ENCODE data around the gene PIGN.

PIGN gene

DNA sequence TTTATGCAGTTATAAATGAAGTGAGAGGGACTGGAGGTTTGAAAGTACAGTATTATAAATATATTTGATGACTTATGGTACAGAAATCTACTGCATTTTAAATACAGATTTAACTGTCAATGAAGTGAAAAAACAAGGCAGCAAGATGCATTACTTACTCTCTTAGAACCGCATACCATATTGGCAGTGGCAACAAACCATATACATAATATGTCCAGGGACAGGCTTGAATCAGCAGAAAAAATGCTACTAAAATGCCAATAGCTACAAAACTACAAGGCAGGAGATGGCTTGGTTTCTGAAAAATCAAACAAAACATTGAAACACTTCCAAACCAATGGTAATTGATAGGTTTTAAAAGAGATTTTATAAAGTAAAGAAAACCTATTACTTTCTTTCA lies 77.2 kb downstream of the PIGN start:
- no peak for DNase-seq (ENCODE audit: low read depth)

DNA sequence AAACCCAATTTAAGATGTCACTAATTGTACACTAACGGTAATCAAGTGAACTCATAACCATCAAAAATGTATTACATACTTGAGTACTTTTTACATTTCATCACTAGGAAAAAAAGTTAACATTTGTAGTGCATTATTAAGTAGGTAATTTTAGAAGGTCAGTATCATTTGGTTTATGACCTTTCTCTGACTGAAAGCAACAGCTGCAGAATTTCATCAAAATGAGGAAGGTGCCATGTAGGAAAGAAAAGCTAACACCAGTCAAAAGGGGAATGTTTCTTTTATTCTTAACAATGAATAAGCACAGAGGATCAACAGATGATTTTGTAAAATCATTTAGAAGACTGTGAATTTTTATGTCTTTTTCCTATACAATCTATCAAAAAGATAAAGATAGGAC lies 79.0 kb downstream of the PIGN start:
- DNase-seq (ENCODE audit: low read depth), result no peak

DNA sequence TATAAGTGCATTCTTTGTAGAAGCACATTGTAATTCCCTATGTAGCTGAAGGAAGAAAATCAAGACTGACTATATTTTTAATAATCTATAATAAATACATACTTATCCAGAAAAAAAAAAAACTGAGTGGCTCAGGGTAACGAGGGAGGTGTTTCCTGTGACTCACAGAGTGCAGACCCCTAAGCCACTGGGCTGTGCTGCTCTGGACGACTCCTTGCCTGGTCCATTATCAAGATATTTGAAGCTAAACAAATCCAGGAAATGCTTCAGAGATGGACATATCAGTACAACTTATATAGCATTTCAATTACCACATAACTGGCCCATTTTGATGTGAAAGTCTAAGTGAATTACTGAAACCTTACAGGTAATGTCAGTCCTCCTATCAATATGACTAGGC lies 80.6 kb downstream of the PIGN start:
- DNase-seq (ENCODE audit: low read depth), result no peak

DNA sequence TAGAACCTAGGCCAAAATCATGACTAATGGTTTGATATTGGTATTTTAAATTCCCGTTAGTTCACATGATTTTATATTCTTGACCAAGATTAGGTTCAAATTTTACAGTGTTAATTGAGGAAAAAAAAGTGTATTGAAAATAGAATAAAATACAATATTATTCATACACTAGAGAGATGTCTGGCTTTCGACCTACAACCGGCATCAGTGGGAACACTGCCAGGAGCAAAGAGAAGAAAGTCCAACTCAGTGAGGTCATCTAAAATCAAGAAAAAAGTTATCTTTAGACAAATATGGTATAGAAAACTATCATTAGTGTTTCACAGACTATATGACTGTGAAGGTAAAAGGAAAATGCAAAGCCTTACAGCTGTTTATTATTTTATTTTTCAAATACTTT lies 81.5 kb downstream of the PIGN start:
- DNase-seq (ENCODE audit: low read depth), result no peak

DNA sequence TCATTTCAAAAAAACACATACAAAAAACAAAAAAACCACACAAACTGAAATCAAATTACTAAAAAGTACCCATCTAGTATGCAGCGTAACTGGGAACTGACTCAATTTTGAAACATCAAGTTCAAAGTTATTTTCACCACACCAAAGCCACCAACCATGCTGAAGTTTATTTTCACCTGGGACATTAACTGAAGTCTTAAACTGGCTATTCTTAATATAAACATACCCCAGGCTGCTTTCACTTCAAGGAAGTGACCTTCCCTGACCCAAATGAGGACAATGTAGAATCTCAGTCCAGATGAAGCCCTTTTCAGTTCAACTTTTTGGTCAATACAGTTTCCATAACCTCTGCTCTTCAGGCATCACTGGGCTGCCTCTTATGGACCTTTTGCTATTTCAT lies 84.6 kb downstream of the PIGN start:
- DNase-seq (ENCODE audit: low read depth), result no peak

DNA sequence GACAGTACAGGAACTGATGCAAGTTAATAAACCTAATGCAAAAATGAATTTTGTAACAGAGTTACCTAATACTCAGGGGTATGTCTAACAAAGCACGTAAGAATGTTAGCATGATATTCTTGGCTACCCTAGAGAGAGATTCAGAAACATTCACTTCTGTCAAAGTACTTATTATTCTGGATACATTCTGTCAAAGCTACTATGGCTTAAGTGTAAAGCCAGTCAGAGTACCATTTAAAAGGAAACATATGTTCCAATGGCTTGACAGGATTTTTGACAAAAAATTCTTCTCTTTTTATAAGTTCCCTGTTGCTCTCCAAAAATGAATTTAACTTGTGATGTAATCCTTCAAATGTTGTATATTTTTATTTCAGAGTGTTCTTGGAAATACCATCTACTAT lies 85.5 kb downstream of the PIGN start:
- no peak for DNase-seq (ENCODE audit: low read depth)

DNA sequence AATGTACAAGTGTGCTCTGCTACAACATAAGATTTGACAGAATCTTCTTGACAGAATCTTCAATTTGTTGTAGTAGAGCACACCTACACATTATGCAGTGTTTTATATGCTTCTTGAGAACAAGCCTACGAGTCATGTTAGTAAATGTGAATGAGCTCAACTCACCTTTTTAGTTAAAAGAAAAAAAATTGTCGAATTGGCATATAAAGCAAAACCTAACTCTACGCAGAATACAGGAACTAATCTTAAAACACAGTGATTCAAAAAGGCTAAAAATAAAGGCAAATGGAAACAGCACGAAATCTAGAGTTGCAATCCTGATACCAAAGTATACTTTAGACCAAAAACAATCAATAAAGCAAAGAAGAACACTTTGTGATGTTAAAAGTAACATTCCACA lies 87.9 kb downstream of the PIGN start:
- DNase-seq (ENCODE audit: low read depth), result no peak

DNA sequence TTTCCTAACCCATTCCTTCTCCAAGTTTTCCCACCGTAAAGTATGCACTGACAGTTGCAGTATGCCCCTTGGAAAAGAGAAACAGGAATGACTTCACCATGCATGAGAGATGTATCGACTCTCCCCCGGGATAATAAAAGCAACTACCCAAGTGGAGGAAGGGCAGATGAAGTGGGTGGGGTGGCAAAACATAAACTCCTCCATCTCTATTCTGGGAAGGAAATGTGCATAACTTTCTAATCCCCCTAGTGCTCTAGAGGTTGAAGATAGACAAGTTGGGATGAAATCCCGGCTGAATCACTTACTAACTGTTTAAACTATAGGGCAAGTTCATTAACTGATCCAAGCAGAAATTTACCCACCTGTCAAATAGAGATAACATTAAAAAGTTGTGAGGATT lies 89.2 kb downstream of the PIGN start:
- no peak for DNase-seq (ENCODE audit: low read depth)

DNA sequence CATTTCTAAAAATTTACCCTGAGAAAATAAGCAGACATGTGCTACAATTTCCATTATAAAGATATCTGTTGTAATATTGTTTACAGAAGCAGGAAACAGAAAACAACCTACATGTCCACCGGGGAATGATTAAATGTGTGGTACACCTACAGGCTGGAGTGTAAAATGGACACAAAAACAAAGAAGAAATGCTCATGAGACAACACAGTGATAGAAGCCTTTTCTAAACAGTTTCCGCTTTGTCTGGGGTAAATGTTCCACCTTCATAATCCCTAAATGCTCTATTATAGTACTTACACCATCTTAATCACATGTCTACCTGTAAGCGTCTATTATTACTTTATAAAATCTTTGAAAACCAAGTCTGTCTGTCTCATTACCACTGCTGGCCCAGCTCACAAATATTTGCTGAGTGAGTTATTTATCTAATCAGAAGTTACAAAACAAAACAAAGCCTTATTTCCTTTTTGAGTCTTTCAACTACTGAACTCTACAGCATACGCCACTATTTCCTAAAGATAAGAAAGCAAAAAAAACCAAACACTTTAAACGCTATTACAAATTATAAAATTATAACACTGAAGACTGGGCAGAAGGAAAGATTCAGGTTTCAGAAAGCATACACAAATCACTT lies 95.3 kb downstream of the PIGN start:
- no peak for DNase-seq (ENCODE audit: low read depth)

DNA sequence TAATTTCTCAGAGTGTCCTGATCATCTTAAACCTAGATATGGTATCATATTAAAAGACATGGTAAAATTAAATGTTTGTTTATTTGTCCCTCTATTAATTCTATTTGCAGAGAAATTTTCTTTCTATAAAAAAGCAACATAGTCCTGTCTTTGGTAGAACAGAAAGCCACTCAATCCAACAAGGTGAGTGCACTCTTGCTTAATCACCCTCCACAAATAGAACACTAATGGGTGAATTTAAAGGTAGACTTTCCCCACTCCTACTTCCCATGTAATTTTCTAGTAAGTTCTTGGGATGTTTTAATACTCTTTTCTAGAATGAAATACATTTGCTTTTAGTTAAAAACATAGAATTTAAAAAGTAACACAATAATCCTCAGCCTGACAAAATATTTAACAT lies 97.7 kb downstream of the PIGN start:
- no peak for DNase-seq (ENCODE audit: low read depth)

DNA sequence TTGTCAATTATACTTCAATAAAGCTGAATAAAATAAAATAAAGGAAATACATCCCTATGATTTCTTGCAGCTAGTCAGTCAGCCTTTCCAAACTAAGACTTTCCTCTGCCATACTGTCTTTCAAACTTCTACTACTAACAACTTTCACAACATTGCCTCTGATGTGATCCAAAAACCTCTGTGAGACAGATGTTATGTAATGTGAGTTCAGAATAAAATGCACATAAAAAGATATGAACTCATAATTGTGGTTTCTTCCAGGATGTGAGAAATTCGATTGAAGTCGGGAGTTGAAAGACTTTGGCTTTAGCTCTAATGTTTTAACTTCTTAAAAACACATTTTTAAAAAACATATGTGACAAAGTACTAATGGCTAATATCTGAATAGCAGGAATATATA lies 98.7 kb downstream of the PIGN start:
- no peak for DNase-seq (ENCODE audit: low read depth)

DNA sequence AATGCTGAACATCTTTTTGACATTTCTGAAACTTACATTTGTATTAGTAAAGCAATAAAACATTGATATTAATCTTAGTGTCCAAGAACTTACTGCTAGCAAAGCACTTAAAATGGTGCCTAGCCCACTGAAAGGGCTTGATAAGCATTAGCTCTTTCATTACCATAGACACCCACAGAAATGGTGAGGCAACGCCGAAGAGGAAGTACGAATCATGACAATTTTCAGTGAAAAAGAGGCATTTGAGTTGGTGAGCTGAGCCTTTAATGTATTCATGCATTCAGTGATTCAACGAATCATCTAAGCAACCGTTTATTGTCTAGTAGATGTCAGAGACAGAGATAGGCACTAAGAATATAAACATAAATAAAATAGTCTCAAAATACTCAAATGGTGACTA lies 101.1 kb downstream of the PIGN start:
- DNase-seq (ENCODE audit: low read depth), result no peak

DNA sequence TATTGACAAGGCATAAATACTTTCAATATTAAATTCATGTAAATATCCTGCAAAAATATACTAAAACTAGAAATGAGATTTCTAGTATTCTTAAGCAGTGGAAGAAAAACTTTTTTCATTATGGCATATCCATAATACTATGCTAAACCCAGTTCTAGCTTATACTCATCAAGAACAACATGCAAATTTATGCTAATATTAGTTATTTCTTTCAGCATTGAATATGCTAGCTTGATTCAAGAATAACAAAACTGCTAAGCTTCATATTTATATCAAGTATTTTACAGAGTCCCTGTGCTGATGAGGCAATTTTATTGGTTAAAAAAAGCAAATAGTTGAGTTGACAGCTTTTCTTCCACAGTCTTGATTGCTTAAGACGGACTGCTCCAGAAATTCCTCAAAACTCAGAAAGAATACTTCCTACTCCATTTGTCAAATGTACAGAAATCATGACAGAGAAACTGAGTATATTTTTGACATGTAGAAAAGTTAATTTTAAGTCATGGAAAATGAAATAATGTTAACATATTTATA lies 105.0 kb downstream of the PIGN start:
- no peak for DNase-seq (ENCODE audit: low read depth)

DNA sequence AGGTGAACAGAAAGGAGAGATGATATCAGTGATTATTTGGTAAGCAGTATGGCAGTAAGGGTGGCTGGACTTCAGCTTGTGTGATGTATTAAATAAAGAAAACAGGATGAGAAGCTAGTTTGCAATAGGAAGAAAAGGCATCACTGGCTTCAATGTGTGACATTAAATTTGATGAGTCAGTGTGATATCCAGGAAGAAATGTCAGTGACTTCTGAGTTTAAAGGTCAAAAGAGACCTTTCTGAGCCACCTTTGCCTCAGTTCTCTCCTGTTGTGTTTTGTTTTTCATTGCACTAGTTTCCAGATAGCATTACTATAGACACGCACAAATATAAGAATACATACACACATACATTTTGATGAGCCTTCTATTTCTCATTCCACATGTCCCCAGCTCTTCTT lies 105.6 kb downstream of the PIGN start:
- no peak for DNase-seq (ENCODE audit: low read depth)

DNA sequence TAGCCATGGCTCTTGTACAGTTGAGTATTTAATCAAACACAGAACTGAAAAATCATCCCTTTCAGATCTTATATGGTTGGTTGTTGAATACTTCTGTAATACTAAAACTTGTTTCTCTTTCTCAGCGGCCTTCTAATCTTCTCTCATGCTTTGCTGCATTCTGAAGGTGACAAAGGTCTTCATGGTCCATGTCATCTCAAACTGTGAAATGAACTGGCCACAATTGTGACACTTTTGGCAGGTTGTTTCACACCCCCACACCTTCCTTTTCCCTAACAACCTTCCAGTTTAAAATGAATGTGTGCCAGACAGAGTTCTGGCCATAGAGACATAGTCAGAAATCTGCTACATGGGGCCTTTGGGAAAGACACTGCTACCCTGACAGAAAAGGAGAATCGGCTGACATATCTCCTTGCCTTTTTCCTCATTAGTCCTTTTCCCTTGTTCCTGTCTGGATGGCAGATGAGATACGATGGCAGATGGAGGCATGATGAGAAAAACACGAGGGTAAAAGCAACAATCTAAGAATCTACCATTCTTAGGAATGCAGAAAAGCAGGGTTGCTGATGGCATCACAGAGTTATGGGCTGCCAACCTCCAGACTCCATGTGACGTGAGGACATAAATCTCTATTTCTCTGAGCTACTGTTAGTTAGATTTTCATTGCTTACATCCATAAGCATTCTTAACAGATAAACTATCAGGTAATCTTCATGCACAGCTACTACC lies 106.5 kb downstream of the PIGN start:
- DNase-seq (ENCODE audit: low read depth), result no peak

DNA sequence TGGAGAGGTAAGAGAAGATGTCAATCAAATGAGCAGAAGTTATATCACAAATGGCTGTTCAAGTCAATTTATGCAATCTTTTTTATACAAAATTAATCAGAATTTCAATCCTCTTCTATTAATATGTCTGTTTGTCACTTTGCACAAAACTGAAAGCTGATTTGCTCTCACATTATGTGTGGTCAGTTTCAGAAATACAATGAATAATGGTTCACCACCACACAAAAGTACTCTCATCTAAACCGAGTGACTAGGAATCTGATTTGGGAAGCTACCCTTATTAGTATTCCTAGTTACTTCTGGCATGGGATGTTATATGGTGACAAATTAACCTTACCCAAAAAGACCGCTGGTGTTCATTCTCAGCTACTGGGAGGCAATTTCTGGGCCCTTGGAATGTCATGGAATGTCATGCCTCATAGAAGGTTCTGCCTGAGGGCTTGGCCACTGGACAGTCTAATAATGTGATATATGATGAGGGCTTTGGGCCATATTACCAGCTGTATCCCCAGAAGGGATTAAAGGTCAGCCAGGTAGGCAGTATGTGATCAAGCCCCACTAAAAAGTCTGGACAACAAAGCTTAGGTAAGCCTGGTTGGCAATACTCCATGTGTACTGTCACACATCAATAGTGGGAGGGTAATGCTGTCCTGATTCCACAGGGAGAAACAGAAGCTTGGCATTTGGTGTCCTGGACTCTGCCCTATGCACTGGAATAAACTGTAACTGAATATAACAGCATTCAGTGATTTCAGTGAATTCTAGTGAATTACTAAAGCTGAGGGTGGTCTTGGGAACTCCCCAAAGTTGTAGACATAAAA lies 113.2 kb downstream of the PIGN start:
- DNase-seq (ENCODE audit: low read depth), result no peak

DNA sequence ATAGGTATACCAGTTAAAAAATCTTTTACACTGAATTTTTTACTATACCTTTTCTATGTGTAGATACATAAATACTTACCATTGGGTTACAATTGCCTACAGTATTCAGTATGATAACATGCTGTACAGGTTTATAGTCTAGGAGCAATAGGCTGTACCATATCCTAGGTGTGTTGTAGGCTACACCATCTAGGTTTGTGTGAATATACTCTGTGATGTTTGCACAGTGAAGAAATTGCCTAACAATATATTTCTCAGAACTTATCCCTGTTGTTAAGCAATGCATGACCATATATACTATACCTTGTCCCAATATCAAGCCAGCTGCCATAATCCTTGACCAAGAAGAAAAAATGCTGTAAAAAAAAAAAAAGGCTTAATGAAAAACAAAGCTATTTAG lies 114.5 kb downstream of the PIGN start:
- no peak for DNase-seq (ENCODE audit: low read depth)

DNA sequence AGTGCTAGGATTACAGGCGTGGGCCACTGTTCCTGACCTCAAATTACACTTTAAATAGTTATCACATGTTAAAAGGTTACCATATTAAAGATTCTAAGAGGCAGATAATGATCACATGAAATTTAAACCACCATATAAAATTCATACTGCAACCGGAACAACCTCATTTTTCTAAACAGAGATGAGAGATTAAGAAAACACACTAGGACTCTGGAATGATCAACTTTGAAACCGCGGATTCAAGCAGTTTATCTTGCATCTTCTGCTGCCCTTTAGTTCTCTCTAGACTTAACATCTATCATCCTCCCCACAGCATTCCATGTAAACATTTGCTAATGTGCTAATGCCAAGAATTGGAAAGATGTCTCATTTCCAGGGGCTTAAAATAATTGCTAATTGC lies 115.8 kb downstream of the PIGN start:
- DNase-seq (ENCODE audit: low read depth), result no peak

DNA sequence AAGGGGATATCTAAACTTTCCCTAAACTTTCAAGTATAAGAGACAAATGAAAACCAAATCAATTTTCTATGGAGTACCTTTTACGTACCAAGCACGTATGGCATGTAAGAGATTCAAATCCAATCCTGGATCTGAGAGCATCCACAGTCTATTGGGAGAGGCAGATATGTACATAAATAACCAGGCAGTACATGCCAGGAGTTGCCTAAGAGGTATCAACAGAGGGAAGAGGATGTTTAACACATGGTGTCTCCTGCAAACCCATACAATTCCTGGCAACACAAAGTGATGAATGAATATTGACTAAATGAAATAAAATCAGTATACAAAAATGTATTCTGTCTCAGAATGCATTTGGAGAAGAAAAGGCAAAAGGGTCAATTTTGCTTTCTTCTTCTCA lies 116.6 kb downstream of the PIGN start:
- DNase-seq (ENCODE audit: low read depth), result no peak

DNA sequence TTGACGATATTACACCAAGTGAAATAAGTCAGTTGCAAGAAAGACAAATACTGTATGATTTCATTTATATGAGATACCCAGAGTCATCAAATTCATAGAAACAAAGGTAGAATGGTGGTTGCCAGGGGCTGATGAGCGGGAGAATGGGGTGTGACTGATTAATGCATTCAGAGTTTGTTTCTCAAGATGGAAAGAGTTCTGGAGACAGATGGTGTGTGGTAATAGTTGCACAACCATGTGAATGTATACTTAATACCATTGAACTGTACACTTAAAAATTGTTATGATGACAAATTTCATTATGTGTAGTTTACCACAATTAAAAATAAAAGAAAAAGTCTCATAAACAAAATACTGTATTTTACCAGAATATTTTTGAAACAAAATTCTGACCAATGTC lies 117.3 kb downstream of the PIGN start:
- no peak for DNase-seq (ENCODE audit: low read depth)

DNA sequence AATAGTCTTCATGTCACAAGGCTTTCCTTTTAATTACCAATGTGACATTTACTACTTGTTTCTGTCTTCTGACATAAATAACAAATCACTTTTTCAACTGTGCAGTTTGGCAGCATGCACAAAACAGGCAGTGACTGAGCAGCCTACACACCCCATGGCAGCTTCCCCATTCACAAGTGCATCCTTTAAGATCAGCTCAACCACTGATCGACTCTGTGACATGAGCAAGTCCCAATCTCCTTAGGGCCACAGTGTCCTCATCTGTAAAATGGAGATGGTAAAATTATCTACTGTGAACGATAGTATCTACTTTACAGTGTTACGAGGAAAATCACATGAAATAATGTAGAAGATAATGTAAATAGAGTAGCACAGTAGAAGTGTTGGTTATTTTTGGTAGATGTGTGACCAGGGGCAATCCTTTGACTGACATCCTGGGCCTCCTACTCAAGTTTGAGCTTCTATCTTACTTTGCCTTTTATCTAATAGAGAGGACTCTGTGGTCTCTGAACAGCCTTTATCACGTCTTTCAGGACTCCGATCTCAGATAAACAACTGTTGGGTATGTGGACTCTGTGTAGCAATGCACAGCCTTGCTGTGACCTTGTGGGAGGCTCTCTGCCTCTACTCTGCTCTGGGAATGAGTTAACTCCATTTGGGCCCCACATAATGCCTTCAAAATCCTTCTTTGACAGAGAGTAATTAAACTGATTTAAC lies 120.6 kb downstream of the PIGN start:
- no peak for DNase-seq (ENCODE audit: low read depth)

DNA sequence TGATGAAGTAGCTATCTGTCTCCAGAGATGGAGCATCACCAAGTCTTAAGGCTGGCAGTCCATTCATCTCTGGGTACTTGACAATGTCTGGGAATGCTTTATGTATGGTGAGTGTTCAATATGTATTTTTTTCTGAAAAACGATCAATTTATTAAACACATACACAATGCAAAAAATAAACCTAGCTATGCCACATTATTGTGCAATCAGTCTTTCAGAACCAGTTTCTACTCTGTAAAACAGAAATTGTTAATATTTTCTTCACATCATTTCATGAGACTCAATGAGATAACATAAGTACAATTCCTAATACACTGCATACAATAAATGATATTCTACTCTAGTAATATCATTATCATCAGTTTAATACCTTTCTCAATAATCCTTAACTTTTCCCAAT lies 122.5 kb downstream of the PIGN start:
- no peak for DNase-seq (ENCODE audit: low read depth)
